HEK293 (cell line): Measurements from ENCODE around the gene ANAPC2.

Experiments
- ATF2 ChIP-seq: fragments of 450-650 bp; formaldehyde crosslinking; IDR thresholded peaks from 2 replicates; pipeline ENCODE4 v1.5.1; 2016; ENCODE audit warnings: missing biosample characterization, missing genetic modification characterization, low read depth
- SETDB1 ChIP-seq: IDR thresholded peaks from one replicate; pipeline ENCODE4 v1.6.1; 2017; ENCODE audit warnings: mild to moderate bottlenecking, low read length, moderate library complexity, mixed read lengths; ENCODE audit not compliant: insufficient read length
- ZBTB49 ChIP-seq: fragments of 450-650 bp; formaldehyde crosslinking; IDR thresholded peaks from 2 replicates; pipeline ENCODE4 v1.5.1; 2016; ENCODE audit warnings: missing biosample characterization, missing genetic modification characterization, low read depth

DNA sequence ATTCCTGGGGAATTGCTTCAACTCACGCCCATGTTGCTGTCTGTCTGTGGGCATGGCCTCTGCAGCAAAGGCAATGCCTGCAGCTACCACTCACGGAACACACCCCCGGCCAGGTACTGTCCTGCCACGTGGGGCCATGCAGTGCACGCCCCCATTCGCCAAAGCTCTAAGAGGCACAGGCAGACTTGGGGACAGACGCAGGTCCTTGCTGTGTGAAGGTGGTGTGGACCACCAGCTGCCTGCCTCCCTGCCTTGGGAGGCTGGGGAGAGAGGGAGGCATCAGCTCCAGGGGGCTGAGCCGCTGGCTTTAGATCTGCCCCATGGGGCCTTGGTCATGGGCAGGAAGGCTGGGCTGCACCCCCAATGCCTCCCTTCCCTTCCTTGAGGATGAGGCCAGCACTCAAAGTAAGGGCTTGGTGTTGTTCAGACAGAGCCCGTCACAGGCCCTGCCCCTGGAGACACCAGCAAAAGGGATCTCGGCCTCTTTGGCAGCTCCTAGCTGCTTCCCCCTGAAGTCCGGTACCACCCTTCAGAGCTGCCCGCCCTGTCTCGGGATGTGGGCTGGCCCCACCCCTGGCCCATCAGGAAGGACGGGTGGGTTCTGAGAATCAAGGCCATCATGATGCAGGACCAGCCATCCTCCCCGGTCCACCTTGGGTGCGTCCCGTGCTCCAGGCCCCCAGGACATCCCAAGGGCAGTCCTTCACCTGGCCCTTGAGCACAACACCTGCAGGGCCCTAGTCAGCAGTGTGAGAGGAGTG is 47.1 kb downstream of the ANAPC2 start:
- TF ChIP-seq ZBTB49 (tag by site-specific recombination) (no peak), SETDB1 (no peak), ATF2 (tag by site-specific recombination) (no peak)
